ENCODE data around the gene GABRP. TPM values are rescaled to one million over a fixed set of nuclear protein-coding genes. Genes with fewer than 3 reads are reported as not detected.

GABRP gene
- polyA plus RNA-seq, 1 donor from 2014 or later, result not detected

GRCh38 chr5:170788626-170789304 lies 5.2 kb downstream of the GABRP start:
- Histone ChIP-seq H3K79me2 (replicated peaks; ENCODE audit: insufficient read depth, low read length) (no peaks in the 10 kb centered on the region), H3K9me2 (ENCODE audit: insufficient read depth, low read length) (no peaks in the 10 kb centered on the region), H3K9ac (ENCODE audit: low read length) (no peak overlapping the region), H3K9me3 (ENCODE audit: low read length) (no peaks in the 10 kb centered on the region), H2AFZ (ENCODE audit: low read depth, low read length) (no peak overlapping the region), H3F3A (ENCODE audit: insufficient read depth, low read length, poor library complexity, severe bottlenecking) (no peaks in the 10 kb centered on the region), H3K36me3 (ENCODE audit: insufficient read depth, low read length) (no peaks in the 10 kb centered on the region), H3K4me2 (ENCODE audit: low read length) (no peak overlapping the region), H3K4me3 (ENCODE audit: low read length) (no peak overlapping the region), H3K27ac (ENCODE audit: low read length) (no peak overlapping the region), H3K27me3 (ENCODE audit: insufficient read depth, low read depth, low read length) (no peaks in the 10 kb centered on the region), H4K20me1 (ENCODE audit: insufficient read depth) (no peaks in the 10 kb centered on the region)
- no peak for TF ChIP-seq TAF1 (IDR thresholded peaks at IDR 0.05; ENCODE audit: low read depth)
- no peak for TF ChIP-seq MXI1 (conservative IDR thresholded peaks at IDR 0.05; ENCODE audit: poor library complexity, severe bottlenecking)
- TF ChIP-seq POLR2AphosphoS5 (IDR thresholded peaks at IDR 0.05), result no peak
- TF ChIP-seq REST (IDR thresholded peaks at IDR 0.05; ENCODE audit: borderline replicate concordance), result no peak
- TF ChIP-seq RAD21 (conservative IDR thresholded peaks at IDR 0.05), result no peak
- TF ChIP-seq EZH2 (IDR thresholded peaks at IDR 0.05; ENCODE audit: borderline replicate concordance, insufficient read depth, low read length, poor library complexity, severe bottlenecking), result no peak
- TF ChIP-seq SMC3 (conservative IDR thresholded peaks at IDR 0.05; ENCODE audit: poor library complexity), result no peak
- no peak for TF ChIP-seq CTCF (IDR thresholded peaks at IDR 0.05; ENCODE audit: poor library complexity, severe bottlenecking)
- TF ChIP-seq EP300 (conservative IDR thresholded peaks at IDR 0.05; ENCODE audit: poor library complexity, severe bottlenecking), result no peak

GRCh38 chr5:170791325-170791954 lies 7.9 kb downstream of the GABRP start:
- H3K9me3 ChIP-seq (ENCODE audit: low read length), result no peaks in the 10 kb centered on the region
- no peaks in the 10 kb centered on the region for H3K79me2 ChIP-seq (replicated peaks; ENCODE audit: insufficient read depth, low read length)
- no peaks in the 10 kb centered on the region for H3K9me2 ChIP-seq (ENCODE audit: insufficient read depth, low read length)
- H2AFZ ChIP-seq (ENCODE audit: low read depth, low read length), result no peak overlapping the region
- TF ChIP-seq EP300 (conservative IDR thresholded peaks at IDR 0.05; ENCODE audit: poor library complexity, severe bottlenecking), result no peak
- peak; percentile 81 for TF ChIP-seq SMC3 (conservative IDR thresholded peaks at IDR 0.05; ENCODE audit: poor library complexity)
- TF ChIP-seq POLR2AphosphoS5 (IDR thresholded peaks at IDR 0.05), result no peak
- peak; percentile 71 for TF ChIP-seq CTCF (IDR thresholded peaks at IDR 0.05; ENCODE audit: poor library complexity, severe bottlenecking)
- peak; percentile 77 for TF ChIP-seq RAD21 (conservative IDR thresholded peaks at IDR 0.05)
- no peak for TF ChIP-seq MXI1 (conservative IDR thresholded peaks at IDR 0.05; ENCODE audit: poor library complexity, severe bottlenecking)
- H3K27me3 ChIP-seq (ENCODE audit: insufficient read depth, low read depth, low read length), result no peaks in the 10 kb centered on the region
- H3K4me2 ChIP-seq (ENCODE audit: low read length), result no peak overlapping the region
- no peaks in the 10 kb centered on the region for H3K36me3 ChIP-seq (ENCODE audit: insufficient read depth, low read length)
- no peak overlapping the region for H3K9ac ChIP-seq (ENCODE audit: low read length)
- no peak overlapping the region for H3K27ac ChIP-seq (ENCODE audit: low read length)
- no peaks in the 10 kb centered on the region for H3F3A ChIP-seq (ENCODE audit: insufficient read depth, low read length, poor library complexity, severe bottlenecking)
- H3K4me3 ChIP-seq (ENCODE audit: low read length), result no peak overlapping the region
- H4K20me1 ChIP-seq (ENCODE audit: insufficient read depth), result no peaks in the 10 kb centered on the region

All from neural cell (in vitro differentiated cells).